Left ventricle myocardium inferior (tissue), 1 donor: ENCODE results near the gene IGLL1. TPM values are rescaled to one million over a fixed set of nuclear protein-coding genes. Genes with fewer than 3 reads are reported as not detected.

ENCODE experiments used
- DNase-seq: peaks from one replicate; pipeline ENCODE4 v3.0.0-alpha.2; 2020
- H3K27ac ChIP-seq: fragments of 200-600 bp; replicated peaks from 2 replicates; pipeline ENCODE4 v1.8.0; 2021
- H3K27me3 ChIP-seq: fragments of 200-600 bp; 2 replicates; pipeline ENCODE4 v1.8.0; 2021; ENCODE audit warnings: low read depth
- H3K36me3 ChIP-seq: fragments of 200-600 bp; 2 replicates; pipeline ENCODE4 v1.8.0; 2021
- H3K4me1 ChIP-seq: fragments of 200-600 bp; 2 replicates; pipeline ENCODE4 v1.8.0; 2021
- H3K4me3 ChIP-seq: fragments of 200-600 bp; 2 replicates; pipeline ENCODE4 v1.8.0; 2021; ENCODE audit warnings: mild to moderate bottlenecking, moderate library complexity
- H3K9me3 ChIP-seq: fragments of 200-600 bp; replicated peaks from 2 replicates; pipeline ENCODE4 v1.8.0; 2021
- intact Hi-C: fragments of 100-400 bp; cut with micrococcal nuclease; formaldehyde crosslinking; loops from one replicate; pipeline ENCODE4 v1.11.0; 2022
- total RNA-seq: library from RNA; stranded (reverse); fragmentation: NEBNext Ultra II Directional; extraction: Animal tissue kit (Norgen Biotek cat#: 25700); gene quantifications from one replicate; pipeline ENCODE4 v1.2.1, GENCODE V29; 2021
- TF ChIP-seq, protein P1 (sequence below): fragments of 200-600 bp; IDR thresholded peaks from 2 replicates; pipeline ENCODE4 v1.8.0; 2021; ENCODE audit warnings: antibody characterized with exemption, mild to moderate bottlenecking, borderline replicate concordance
- donor health status: DM: no; HTN: yes; CAD: no; lungs with severe emphysema.

The IGLL1 gene
- total RNA-seq, 1 donor from 2014 or later: not detected

DNA sequence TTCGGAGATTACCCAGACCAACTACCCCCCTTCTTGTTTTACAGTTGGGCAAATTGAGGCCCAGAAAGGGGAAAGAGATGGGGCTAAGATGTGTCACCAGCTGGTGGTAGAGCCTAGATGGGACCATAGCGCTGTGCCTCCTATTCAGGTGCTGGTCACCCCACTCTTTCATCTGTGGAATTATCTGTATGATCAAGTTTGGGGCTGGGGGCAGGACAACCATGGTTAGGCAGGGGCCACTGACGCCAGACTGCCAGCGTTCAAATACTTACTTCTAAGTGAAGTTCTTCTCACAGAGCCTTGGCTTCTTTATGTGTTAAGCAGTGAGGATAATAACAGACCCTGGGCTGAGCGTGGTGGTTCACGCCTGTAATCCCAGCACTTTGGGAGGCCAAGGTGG, 55.9 kb downstream of the IGLL1 start:
- no peak for DNase-seq
- H3K36me3 ChIP-seq: no peaks in the 10 kb centered on the region
- no peaks in the 10 kb centered on the region for H3K9me3 ChIP-seq
- TF ChIP-seq, protein P1, sequence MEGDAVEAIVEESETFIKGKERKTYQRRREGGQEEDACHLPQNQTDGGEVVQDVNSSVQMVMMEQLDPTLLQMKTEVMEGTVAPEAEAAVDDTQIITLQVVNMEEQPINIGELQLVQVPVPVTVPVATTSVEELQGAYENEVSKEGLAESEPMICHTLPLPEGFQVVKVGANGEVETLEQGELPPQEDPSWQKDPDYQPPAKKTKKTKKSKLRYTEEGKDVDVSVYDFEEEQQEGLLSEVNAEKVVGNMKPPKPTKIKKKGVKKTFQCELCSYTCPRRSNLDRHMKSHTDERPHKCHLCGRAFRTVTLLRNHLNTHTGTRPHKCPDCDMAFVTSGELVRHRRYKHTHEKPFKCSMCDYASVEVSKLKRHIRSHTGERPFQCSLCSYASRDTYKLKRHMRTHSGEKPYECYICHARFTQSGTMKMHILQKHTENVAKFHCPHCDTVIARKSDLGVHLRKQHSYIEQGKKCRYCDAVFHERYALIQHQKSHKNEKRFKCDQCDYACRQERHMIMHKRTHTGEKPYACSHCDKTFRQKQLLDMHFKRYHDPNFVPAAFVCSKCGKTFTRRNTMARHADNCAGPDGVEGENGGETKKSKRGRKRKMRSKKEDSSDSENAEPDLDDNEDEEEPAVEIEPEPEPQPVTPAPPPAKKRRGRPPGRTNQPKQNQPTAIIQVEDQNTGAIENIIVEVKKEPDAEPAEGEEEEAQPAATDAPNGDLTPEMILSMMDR: no peak
- intact Hi-C loops: no loop called here
- no peak overlapping the region for H3K27ac ChIP-seq
- peaks cover 32% of the 10 kb centered on the region for H3K4me1 ChIP-seq
- no peaks in the 10 kb centered on the region for H3K27me3 ChIP-seq
- no peak overlapping the region for H3K4me3 ChIP-seq

DNA sequence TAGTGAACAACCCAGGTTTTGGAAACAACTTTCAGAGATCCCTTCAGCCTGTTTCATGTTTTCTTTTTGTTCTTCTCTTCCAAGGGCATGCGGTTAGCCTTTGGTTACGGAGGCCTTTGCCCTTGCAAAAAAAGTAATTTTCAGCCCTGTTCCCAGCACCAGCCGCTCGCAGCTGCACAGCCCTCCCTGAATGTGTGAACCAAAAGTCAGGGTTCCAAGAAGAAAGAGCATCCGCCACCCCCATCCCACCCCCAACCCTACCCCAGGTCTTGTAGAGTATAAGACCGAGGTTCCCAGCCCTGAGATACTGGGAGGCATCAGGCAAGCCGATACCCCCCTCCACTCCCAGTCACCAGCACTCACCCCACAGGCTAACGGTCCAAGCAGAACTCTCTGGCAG, 56.4 kb downstream of the IGLL1 start:
- no peaks in the 10 kb centered on the region for H3K27me3 ChIP-seq
- TF ChIP-seq, protein P1: no peak
- peaks cover 32% of the 10 kb centered on the region for H3K4me1 ChIP-seq
- no peaks in the 10 kb centered on the region for H3K9me3 ChIP-seq
- no peak for DNase-seq
- no peak overlapping the region for H3K4me3 ChIP-seq
- intact Hi-C loops: no loop called here
- peak overlapping the region; percentile 94 for H3K27ac ChIP-seq
- H3K36me3 ChIP-seq: no peaks in the 10 kb centered on the region

Other genes starting within 250 kb of the IGLL1 start
- not detected for gene DRICH1, start 52.0 kb upstream of the IGLL1 start, total RNA-seq
- not detected for gene RGL4, start 110.7 kb upstream of the IGLL1 start, total RNA-seq
- gene ZNF70, start 170.8 kb upstream of the IGLL1 start, total RNA-seq: 4.0 TPM
- 0.69 TPM for gene VPREB3, start 174.1 kb upstream of the IGLL1 start, total RNA-seq
- not detected for gene C22orf15, start 182.7 kb upstream of the IGLL1 start, total RNA-seq
- 1,446 TPM for gene CHCHD10, start 187.7 kb upstream of the IGLL1 start, total RNA-seq
- gene MMP11, start 192.6 kb upstream of the IGLL1 start, total RNA-seq: 16.9 TPM
- 52.0 TPM for gene SMARCB1, start 206.7 kb upstream of the IGLL1 start, total RNA-seq